AG09319 (cell line): Measurements from ENCODE around the gene DNAI7.

Experiments
- DNase-seq: peaks from one replicate; pipeline ENCODE4 v3.0.0-alpha.2; 2010; ENCODE audit warnings: low read depth; ENCODE audit errors: extremely low read depth
- TF ChIP-seq, protein P1 (sequence below): IDR thresholded peaks from 2 replicates; pipeline ENCODE4 v1.5.1; 2011; ENCODE audit warnings: low read depth, mild to moderate bottlenecking, inconsistent platforms, low read length, moderate library complexity

DNAI7 gene

DNA sequence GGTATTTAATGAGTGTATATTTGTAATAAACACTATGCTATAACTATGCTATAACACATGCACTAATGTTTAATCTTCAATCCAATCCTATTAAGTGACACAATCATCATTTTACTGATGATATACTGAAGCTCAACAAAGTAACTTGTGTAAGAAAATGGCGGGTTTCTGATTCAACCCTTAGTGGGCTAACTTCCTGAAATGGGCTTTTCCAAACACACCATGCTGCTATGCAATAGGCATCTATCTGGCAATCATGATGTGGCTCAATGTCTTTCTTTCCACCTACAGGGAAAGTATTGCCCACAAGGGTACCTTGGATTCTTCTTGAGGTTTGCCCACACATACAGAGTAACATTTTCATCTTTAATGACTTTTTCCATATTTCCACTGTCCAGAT lies 48.3 kb downstream of the DNAI7 start:
- no peak for DNase-seq
- TF ChIP-seq, protein P1, sequence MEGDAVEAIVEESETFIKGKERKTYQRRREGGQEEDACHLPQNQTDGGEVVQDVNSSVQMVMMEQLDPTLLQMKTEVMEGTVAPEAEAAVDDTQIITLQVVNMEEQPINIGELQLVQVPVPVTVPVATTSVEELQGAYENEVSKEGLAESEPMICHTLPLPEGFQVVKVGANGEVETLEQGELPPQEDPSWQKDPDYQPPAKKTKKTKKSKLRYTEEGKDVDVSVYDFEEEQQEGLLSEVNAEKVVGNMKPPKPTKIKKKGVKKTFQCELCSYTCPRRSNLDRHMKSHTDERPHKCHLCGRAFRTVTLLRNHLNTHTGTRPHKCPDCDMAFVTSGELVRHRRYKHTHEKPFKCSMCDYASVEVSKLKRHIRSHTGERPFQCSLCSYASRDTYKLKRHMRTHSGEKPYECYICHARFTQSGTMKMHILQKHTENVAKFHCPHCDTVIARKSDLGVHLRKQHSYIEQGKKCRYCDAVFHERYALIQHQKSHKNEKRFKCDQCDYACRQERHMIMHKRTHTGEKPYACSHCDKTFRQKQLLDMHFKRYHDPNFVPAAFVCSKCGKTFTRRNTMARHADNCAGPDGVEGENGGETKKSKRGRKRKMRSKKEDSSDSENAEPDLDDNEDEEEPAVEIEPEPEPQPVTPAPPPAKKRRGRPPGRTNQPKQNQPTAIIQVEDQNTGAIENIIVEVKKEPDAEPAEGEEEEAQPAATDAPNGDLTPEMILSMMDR, result no peak

DNA sequence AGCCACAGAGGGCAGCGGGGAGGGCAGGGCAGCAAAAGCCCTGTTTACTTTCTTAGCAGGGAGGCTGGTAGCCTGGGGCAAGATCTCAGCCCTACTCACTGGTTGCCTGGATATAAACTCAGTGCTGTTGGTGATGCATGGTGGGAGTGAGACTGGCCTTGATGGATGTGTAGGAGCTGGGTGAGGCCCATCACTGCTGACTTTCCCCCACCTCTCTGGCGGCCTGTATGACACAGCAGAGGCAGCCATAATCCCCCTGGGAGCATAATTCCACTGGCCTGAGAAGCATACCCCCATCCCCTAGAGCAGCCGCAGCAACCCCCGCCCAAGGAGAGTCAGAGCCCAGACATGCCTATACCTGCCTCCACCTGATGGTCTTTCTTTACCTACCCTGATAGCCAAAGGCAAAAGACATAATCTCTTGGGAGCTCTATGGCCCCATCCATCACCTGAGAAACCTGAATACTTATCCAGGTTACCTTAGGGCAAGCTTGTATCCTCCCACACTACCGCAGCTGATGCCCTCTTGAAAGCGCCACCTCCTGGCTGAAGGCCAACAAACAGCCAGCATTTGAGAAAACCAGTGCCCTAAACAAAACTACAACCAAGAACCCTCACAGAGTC lies 59.3 kb downstream of the DNAI7 start:
- DNase-seq, result no peak
- TF ChIP-seq, protein P1, result no peak

DNA sequence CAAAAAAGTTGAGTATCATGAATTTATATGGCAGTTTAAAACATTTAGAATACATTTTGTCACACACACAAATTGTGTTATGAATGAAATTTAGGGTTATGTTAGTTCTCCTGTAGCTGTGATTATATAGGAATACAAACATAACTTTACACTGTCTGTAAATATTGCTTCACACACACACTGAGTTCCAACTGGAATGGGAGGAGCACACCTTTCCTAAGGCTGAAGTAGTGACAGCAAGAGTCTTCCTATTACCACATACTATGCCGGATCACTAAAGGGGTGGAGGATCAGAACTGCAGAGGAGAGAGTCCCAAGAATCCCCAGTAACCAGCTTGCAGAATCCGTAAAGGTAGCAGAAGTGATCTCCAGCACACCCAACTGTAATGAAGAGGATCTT lies 63.7 kb downstream of the DNAI7 start:
- TF ChIP-seq, protein P1, result no peak

DNA sequence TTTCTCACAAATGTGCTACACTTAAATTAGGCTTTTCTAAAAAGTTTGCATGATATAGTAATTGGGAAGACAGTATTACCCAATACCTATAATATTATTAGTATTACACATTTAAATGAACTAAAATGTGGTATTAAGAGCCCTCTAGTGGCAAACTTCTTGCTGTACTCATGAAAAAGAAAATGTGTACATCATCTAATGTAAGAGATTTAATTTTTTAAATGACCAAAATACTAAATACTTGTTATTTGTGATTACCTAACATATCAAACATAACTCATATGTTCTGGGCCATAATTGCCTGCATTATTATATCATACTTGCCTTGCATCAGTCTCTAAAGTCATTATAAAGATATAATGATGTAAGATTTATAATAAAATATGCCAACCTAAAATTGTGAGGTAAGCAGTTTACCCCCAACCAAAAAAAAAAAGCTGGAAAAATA lies 64.2 kb downstream of the DNAI7 start:
- DNase-seq, result peak; percentile 7
- TF ChIP-seq, protein P1, result peak; percentile 55

More for the DNA sequence above, 63.7 kb downstream of the DNAI7 start:
- no peak for DNase-seq

DNA sequence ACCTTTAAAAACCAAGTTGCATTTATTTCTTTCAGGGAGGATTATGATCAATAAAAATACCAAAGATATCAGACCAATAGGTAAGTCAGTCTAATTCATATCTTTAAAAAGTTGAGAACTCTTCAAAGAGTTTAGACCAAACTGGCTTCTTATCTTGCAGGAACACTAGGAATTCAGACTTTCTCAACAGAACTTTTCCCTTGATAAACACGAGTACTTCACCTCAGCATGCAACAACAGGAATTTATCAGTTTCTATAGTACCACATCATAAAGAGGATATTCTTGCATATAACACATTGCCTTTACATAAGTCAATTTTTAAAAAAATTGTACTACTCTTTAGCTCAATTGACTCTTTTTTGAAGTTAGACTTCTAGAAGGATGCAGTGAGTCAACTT lies 68.2 kb downstream of the DNAI7 start:
- TF ChIP-seq, protein P1, result no peak
- DNase-seq, result no peak

DNA sequence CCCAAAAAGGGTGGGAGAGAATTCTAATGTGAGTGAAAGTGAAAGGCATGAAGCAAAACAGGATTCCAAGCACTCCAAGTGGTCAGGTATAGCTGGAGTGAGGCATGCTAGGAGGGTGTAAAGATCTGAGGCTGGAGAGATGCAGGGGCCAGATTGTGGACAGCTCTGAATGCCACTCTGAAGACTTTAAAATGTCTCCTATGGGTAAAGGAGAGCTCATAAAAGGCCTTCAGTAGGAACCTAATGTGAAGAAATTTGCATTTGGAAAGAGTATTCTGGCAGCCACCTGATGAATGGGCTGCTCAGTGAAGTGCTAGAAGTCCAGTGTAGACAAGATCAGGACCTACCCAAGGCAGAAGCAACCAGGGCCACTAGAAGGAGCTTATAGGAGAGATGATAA lies 68.9 kb downstream of the DNAI7 start:
- TF ChIP-seq, protein P1, result no peak
- DNase-seq, result no peak

DNA sequence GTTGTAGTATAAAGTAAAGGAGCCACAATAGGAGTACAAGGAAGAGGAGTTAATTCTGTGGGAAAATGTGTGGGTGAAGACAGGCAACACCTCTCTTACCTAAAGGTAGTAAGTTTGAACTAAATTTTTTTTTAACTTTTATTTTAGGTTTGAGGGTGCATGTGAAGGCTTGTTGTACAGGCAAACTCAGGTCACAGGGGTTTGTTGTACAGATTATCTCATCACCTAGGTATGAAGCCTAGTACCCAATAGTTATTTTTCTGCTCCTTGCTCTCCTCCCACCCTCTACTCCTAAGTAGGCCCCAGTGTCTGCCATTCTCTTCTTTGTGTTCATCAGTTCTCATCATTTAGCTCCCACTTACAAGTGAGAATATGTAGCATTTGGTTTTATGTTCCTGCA lies 70.5 kb downstream of the DNAI7 start:
- DNase-seq, result no peak

More for the DNA sequence above, 70.5 kb downstream of the DNAI7 start:
- TF ChIP-seq, protein P1, result no peak
